NCI-H187 treated with DMSO at 0.1 percent for 48 hours (cell line): ENCODE results near the gene ZNF200.
"Not testable (repeated sequence)": the region's sequence is repeated elsewhere in the genome, so short reads cannot be mapped to it uniquely, and the experiment has no call there.

Experiments used
- DNase-seq: peaks from one replicate; lab custom pipeline; 2025; lab: John Stamatoyannopoulos, UW

Gene ZNF200

DNA sequence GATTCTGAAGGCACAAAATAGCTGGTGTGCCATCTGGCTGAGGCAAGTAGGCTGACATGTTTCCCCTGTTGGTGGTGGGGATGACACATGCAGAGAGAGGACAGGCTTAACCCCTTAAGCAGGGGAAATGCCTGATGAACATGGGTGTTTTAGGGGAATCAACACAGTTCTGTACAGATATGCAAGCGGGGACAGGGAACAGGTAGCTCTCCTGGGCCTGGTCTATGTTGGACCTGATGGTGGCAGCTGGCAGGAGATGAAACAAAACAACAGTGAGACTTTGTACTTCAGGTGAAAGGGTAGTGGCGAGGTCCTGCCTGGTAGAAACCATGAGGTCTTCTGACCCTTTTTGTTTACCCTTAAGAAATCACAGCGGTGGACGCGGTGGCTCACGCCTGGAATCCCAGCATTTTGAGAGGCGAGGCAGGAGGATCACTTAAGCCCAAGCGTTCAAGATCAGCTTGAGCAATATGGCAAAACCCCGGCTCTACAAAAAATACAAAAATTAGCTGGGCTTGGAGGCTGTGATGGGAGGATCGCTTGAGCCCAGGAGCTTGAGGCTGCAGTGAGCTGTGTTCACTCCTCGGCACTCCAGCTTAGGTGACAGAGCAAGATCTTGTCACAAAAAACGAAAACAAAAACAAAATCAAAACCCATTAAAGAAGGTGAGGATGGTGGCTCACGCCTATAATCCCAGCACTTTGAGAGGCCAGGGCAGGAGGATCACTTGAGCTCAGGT lies 36.5 kb downstream of the ZNF200 start:
- DNase-seq, result no peak

DNA sequence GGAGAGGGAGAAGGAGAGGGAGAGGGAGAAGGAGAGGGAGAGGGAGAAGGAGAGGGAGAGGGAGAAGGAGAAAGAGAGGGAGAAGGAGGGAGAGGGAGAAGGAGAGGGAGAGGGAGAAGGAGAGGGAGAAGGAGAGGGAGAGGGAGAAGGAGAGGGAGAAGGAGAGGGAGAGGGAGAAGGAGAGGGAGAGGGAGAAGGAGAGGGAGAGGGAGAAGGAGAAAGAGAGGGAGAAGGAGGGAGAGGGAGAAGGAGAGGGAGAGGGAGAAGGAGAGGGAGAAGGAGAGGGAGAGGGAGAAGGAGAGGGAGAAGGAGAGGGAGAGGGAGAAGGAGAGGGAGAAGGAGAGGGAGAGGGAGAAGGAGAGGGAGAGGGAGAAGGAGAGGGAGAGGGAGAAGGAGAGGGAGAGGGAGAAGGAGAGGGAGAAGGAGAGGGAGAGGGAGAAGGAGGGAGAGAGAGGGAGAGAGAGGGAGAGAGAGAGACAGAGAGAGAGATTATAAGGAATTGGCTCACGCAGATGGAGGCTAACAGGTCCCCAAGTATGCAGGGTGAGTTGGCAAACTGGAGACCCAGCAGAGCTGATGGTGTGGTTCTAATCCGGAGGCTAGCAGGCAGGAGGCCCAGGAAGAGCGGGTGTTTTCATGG lies 37.1 kb downstream of the ZNF200 start:
- not testable (repeated sequence) for DNase-seq

DNA sequence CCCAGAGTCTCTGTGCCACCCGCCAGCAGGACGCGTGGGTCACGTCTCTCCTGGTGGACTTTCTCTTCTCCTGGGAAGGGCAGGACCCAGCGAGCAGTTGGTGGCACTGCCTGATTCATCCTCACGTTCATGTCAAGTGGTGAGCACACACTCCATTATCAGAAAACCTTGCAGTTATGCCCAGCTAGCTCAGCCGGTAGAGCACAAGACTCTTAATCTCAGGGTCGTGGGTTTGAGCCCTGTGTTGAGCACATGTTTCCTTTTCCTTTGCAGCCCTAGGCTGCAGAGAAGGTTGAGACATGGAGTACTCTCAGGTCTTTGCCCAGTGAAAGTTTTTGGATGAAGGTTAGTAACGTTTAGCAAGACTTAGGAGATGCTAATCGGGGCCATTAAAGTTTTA lies 39.0 kb downstream of the ZNF200 start:
- no peak for DNase-seq

DNA sequence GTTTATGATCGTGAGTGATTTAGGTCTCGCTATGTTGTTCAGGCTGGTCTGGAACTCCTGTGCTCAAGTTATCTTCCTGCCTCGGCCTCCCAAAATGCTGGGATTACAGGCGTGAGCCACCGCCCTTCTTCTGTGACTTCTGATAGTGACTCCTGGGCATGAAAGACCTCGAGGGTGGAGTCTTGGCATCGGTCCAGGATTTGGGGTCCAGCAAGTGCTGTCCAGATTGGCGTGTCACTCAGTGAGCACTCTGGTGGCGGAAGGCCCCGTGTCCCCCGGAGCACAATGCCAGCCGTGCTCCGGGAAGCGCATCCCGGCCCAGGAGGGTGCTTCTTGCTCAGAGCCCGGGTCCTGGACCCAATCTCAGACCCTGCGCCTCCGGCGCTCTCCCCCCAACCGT lies 40.2 kb downstream of the ZNF200 start:
- DNase-seq, result no peak

DNA sequence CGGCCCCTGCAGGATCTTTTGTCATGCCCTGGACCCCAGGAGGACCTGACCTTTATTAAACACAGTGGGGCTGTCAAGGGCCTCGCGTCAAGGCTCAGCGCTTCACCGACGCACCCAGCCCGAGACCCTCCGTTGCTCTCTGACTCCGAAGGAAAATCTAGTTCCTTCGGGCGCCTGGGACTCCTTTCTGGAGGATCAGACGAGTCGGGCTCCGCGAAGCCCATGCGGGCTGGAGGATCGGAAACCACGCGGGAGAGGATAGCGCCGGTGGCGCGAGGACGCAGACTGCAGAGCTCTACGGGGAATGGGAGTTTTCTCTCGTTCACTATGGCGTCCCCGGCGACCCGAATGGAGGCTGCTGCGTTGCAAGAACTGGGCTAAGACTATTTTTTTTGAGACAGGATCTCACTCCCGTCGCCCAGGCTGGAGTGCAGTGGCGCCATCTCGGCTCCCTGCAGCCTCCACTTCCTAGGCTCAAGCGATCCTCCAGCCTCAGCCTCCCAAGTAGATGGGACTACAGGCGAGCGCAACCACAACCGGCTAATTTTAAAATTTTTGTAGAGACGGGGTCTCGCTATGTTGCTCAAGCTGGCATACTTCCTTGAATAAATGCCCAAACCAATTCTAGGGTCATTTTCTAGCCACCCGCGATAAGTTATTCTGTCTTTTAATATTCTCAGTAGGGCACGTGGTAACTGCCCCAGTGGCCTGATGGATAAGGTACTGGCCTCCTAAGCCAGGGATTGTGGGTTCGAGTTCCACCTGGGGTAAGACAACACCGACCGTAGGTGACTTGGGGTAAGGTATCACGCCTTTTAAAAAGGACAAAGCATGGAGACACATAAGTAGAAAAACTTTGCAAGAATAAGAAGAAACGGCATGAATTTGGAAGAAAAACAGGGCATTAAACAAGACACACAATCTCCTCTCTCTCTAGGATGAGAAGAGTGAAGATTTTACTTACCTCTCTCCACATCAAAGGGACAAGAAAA lies 41.4 kb downstream of the ZNF200 start:
- DNase-seq, result no peak

DNA sequence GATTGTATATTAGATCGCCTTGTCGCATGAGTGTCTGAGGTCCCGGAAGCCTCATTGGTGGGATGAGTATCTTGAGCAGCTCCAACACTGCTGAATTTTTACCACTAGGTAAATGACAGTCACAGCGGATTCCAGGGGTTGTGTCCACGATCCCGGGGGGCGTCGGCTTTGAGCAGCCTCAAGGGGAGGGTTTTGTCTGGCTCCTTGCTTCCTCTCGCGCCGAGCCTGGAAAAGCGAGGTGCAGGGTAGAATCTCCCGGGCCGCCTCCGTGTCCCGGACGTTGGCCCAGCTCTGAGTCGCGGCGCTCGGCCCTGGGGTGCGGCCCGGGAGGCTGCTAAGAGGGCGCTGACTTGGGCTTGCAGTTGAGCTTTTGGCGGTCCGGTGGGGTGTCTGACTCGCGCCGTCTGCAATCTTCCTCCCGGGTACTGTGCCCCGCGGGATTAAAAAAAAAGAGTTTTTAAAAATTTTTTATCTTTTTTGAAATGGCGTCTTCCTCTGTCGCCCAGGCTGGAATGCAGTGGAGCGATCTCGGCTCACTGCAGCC lies 42.4 kb downstream of the ZNF200 start:
- no peak for DNase-seq

DNA sequence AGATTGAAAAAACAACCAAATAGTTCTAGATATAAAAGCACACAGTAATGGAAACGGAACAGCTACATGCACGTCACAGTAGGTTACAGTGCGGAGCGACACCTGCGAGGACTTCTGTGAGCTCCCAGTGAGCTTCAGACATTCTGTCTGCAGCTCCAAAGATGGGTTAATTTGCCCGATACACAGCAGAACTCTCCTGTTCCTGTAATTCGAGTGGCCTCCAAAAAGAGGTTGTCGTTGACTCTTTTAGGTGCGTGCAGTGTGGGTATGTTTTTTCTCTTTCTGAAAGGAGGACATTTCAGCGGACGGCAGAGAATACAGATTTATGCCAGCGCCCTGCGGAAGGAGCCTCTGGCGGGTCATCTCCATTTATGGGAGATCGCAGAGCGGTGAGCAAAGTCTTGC lies 44.0 kb downstream of the ZNF200 start:
- no peak for DNase-seq

DNA sequence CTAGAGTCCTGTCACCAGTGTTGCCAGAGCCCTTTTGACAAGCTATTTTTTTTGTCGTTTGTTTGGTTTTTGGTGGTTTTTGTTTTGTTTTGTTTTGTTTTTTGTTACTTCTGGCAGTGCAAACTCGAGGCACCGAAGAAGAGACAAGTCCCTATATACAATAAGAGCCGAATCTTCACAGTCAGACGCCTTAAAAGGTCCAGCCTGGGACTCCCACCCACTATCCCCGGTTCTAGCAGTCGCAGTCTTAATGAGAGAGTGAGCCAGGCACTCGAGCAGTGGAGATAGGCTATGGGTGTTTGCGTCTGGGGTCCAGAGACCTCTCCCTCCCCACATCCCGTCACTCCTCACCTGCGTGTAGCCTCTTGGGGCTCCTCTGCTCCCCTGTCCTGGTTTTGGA lies 45.1 kb downstream of the ZNF200 start:
- DNase-seq, result no peak

DNA sequence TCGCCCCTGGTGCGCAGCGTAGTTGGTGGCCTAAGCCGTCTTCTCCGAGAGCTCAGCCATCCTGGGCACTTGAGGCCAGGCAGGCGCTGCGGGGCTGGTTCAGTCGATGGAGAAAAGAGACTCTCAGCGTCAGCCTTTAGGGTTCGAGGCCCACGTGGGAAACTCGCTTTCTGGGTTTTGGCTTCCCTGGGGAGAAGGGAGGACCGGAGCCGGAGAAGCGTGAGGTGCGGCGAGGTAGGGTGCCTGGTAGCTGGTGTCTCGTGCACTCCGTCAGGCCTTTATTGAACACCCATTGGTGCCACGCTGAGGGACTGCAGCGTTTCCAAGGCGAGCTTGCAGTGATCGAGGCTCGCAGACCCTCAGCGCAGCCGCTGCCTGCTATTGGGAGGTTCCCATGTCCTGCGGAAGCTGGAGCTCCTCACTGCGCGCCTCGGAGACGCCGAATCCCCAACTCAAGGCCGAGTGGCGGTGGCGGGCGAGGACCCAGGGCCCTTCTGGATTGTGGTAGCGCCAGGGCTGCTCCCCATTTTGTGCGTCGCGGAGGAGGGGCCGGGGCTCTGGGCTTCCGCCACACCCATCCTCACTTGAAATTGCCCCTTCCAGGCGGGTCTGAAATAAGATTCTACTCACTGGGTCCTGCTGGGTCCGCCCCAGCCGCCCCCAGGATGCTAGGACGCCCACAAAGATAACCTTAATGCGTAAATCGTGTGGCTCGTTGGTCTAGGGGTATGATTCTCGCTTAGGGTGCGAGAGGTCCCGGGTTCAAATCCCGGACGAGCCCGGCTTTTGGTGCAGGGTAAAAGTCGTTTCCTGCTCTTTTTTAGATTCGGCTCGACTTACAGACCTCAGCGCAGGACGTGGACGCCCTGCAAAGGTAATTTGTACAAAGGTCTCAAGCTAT lies 45.8 kb downstream of the ZNF200 start:
- no peak for DNase-seq

DNA sequence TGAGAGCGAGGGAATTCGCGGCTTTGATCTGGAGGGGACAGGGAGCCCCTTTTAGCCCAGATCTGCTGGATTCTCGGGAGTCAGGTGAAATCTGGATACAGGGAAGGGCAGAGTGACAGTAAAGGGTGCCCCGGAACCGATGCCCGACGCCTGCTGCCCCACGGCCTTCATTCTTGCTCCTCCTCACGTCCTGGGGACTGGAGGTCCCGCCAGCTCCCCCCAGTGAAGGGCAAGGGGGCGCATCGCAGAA lies 46.4 kb downstream of the ZNF200 start:
- no peak for DNase-seq

DNA sequence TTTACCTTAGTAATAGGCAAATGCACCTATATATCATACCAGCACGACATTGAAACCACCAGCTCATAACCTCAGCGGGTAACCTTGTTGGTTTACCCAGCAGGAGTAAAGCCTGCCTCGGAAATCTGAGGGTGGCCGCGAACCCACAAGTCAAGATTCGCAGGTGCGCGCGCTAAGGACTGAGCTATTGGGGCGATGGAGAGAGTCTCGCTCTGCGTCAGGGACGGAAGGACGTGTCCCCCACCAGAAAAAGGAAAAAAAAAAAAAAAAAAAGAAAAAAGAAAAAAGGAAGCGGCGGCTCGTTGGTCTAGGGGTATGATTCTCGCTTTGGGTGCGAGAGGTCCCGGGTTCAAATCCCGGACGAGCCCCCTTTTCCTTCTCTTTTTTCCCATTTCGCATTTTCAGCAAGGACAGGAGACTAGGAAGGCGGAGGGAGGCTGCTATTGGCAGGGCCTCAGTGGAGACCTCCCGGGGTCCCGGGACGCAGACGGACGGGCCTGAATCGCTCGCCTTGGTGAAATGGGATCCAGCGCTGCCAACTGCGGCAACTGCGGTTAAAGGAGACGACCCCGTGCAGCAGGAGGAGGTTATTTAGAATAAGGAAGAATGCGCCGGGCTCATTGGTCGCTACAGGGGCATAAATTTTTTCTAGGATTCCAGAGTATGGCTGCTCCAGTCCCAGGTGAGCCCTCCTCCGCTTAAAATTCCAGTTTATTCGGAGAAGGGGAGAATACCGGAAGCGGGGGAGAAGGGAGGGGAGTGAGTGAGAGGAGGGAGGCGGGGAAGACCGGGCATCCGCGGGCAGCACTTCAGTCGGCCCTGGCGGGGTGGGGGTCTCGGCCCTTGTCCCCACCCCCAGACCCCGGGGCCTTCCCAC lies 46.9 kb downstream of the ZNF200 start, which contains the start of gene OR1F1:
TSS of gene OR1F1 (plus strand) at position 407 of the 877 bp plus-strand sequence.
- no peak for DNase-seq

DNA sequence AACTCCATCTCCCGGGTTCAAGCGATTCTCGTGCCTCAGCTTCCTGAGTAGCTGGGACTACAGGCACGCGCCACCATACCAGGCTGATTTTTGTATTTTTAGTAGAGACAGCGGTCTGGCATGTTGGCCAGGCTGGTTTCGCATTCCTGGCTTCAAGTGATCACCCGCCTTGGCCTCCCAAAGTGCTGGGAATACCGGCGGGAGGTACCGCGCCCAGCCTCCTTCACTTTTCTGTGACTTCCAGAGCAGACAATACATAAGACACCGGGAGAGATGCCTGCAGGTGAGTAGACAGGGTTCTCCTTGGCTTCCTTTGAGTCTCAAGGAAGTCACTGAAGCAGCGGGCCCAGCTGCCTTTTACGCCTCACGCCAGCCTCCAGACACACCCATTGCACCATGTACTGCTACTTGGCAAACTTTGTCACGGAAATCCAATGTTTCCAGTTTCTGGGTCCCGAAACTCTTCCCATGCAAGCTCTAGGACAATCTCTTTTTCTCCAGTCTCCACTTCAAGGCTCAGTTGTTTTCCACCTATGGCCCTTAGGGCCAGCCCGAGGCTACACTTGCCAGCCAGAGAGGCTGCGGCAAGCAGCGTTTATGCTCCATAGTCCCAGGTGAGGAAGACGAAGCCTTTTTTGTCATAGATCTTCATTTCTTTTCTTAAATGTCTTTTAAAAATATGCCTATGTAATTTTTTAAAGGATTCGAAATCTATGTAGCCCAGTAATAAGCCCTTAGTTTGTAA lies 47.8 kb downstream of the ZNF200 start:
- no peak for DNase-seq

DNA sequence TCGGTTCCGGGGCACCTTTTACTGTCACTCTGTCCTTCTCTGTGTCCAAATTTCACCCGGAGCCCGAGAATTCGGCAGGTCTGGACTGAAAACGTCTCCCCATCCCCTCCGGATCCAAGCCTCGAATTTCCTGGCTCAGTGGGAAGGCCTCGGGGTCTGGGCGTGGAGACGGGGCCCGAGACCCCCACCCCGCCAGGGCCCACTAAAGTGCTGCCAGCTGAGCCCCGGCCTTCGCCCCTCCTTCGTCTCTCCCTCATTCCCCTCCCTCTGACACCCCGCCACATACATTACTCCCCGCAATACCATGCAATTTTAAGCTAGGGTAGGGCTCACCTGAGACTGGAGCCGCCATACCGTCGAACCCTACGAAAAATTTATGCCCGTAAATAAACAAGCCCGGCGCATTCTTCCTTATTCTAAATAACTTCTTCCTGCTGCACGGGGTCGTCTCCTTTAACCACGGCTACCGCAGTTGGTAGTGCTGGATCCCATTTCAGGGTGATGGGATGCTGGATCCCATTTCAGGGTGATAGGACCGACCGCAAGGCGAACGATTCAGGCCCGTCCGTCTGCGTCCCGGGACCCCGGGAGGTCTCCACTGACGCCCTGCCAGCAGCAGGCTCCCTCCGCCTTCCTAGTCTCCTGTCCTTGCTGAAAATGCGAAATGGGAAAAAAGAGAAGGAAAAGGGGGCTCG lies 51.4 kb downstream of the ZNF200 start:
- no peak for DNase-seq

DNA sequence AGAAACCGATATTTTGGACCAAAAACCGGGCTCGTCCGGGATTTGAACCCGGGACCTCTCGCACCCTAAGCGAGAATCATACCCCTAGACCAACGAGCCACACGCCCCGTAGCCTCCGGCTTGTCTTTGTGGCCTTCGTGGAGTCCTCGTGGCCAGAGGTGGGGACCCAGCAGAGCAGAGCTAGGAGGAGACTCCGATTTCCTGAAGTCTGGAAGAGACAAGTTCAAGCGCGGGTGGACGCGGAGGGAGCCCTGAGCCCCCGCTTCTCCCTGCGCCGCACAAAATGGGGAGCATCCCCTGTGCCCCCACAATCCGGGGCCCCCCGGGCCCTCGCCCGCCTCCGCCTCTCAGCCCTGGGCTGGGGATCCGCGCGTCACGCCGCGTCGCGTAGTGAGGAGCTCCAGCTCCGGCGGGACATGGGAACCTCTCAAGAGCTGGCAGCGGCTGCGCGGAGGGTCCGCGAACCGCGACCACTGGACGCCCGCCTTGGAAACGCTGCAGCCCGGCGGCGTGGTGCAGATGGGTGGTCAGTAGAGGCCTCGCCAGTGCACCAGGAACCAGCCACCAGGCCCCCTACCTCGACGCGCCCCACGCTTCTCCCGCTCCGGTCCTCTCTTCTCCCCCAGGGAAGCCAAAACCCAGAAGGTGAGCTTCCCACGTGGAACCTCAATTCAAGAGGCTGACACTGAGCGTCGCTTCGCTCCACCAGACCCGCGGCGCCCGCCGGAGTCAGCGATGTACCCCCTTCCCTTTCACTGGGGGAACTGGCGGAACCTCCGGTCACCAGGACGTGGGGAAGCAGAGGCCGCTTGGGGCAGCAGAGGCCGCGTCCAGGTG lies 52.1 kb downstream of the ZNF200 start:
- no peak for DNase-seq

DNA sequence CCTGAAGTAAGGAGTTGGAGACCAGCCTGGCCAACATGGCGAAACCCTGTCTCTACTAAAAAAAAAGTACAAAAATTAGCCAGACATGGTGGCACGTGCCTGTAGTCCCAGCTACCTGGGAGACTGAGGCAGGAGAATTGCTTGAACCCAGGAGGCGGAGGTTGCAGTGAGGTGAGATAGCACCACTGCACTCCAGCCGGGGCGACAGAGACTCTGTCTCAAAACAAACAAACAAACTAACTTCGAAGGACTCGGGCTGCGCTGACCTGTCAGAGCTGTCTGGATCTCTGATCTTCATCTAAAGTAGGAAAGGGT lies 52.7 kb downstream of the ZNF200 start:
- not testable (repeated sequence) for DNase-seq

DNA sequence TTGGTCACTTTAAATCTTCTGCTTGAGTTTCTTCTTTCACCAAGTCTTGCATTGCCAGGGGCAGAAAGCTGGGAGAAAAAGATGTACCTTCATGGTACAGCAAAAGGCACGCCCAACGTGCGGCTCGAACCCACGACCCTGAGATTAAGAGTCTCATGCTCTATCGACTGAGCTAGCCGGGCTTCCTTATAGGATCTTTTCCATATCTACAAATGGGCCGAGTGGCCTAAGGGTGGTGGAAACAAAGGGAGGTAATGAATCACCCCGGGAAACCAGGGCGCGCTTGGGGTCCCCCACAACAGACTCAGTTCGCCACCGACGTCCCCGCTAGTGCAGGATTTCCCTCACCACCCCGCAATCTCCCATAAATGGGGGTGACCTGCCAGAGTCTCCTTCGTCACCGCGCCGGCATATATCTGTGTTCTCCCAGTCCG lies 54.5 kb downstream of the ZNF200 start:
- DNase-seq, result no peak

DNA sequence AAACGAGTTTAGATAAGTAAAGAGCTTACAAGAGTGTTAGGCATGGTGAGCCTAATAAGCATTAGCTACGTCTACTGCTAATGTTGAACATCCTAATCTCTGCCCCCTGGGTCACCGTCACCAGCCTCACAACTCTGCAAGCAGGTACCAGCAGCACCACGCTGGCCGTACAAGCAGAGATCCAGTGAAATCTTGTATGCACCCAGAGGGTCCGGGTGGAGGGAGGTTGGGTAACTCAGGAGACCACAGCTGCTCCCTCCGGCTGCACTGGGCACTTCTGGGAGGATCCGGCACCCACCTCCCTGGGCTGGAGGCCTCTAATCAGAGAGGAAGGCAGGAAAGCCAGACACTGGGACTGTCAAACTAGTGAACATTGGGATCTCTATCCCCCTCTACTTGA lies 55.3 kb downstream of the ZNF200 start:
- DNase-seq, result no peak
